Activated CD4-positive, alpha-beta T cell treated with anti-CD3 and anti-CD28 coated beads, Interleukin-2, amount 10 ng/mL, durations not matched to agents 7 days and 5 days (primary cell): ENCODE results near the gene APEX1. TPM values are rescaled to one million over a fixed set of nuclear protein-coding genes. Genes with fewer than 3 reads are reported as not detected.

Experiments used
- CTCF ChIA-PET: fragments of 350-600 bp; sonication (Branson Sonifier 250); formaldehyde crosslinking; loops from one replicate; lab custom pipeline; 2021; ENCODE audit warnings: antibody characterized with exemption; lab: Charles Lee
- POLR2A ChIA-PET: fragments of 350-600 bp; sonication (Branson Sonifier 250); formaldehyde crosslinking; loops from one replicate; lab custom pipeline; 2021; ENCODE audit warnings: antibody characterized with exemption; lab: Charles Lee
- DNase-seq: peaks from one replicate; pipeline ENCODE4 v3.0.0-alpha.2; 2020
- H3K27ac Mint-ChIP-seq: one replicate; pipeline ENCODE4 v1.8.0; 2021; ENCODE audit warnings: mild to moderate bottlenecking, moderate library complexity, mixed read lengths
- H3K27me3 Mint-ChIP-seq: one replicate; pipeline ENCODE4 v1.8.0; 2021; ENCODE audit warnings: mixed read lengths
- H3K36me3 Mint-ChIP-seq: one replicate; pipeline ENCODE4 v1.8.0; 2021; ENCODE audit warnings: low read depth, mixed read lengths
- H3K4me1 Mint-ChIP-seq: one replicate; pipeline ENCODE4 v1.8.0; 2021; ENCODE audit warnings: mixed read lengths
- H3K4me3 Mint-ChIP-seq: one replicate; pipeline ENCODE4 v1.8.0; 2021; ENCODE audit warnings: mild to moderate bottlenecking, moderate library complexity, mixed read lengths
- H3K9me3 Mint-ChIP-seq: one replicate; pipeline ENCODE4 v1.8.0; 2021; ENCODE audit warnings: mixed read lengths
- total RNA-seq, 2 experiments: library from RNA; stranded (reverse); gene quantifications; one replicate each; pipeline ENCODE4 v1.2.3, GENCODE V29; 2021

APEX1 gene
- total RNA-seq = 100 to 1,000 TPM; 131 to 144 TPM

DNA sequence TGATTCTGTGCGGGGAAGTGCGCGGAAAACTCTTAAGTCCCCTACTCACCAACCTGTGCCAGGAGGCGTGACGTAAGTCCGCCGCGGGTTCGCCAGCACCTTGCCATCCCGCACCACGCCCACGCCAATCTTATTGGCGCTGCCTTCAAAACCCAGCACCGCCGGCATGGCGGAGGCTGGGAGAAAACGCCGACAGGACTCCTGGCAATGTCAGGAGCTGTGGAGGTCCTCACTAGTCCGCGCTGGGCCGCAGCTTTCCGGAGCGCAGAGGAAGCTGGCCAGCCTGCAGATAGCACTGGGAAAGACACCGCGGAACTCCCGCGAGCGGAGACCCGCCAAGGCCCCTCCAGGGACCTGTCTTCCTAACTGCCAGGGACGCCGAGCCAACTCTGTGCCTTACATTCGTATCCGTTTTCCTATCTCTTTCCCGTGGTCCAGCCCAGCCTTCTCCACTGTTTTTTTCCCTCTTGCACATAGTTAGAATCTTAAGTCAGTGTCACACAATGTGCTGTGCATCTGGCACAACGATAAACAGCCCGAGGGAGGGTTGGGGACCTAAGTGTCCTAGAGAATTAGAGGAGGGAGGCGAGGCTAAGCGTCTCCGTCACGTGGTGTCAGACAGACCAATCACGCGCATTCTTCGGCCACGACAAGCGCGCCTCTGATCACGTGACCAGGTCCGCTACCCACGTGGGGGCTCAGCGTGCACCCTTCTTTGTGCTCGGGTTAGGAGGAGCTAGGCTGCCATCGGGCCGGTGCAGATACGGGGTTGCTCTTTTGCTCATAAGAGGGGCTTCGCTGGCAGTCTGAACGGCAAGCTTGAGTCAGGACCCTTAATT, at the start of gene APEX1, which contains the start of gene OSGEP:
Gene APEX1 (plus strand): TSS at position 711 of the 839 bp plus-strand sequence. CDS start 420 bp downstream, outside the sequence.
Gene OSGEP (minus strand): TSS at position 297 of the 839 bp plus-strand sequence. CDS start 129 bp downstream, at position 168.
- Mint-ChIP-seq H3K4me3 (peak within 1 kb of the TSS; percentile 3), H3K27ac (no peak within 1 kb of the TSS), H3K4me1 (peaks cover 24% of the 10 kb centered on the region), H3K36me3 (peaks cover 33% of the 10 kb centered on the region), H3K27me3 (no peaks in the 10 kb centered on the region), H3K9me3 (no peaks in the 10 kb centered on the region)
- POLR2A ChIA-PET = interaction anchor here (0.5 to 2.1 kb wide), 4 partner anchors 15 to 112 kb away, joined by 3 to 10 read pairs (median 4); partner anchors contain the start of genes PARP2 and TEP1
- CTCF ChIA-PET = interaction anchor here (0.9 to 1.9 kb wide), 6 partner anchors 13 to 112 kb away, joined by 3 to 9 read pairs (median 4); partner anchors contain the start of gene PARP2
- peak; percentile 99 for DNase-seq

DNA sequence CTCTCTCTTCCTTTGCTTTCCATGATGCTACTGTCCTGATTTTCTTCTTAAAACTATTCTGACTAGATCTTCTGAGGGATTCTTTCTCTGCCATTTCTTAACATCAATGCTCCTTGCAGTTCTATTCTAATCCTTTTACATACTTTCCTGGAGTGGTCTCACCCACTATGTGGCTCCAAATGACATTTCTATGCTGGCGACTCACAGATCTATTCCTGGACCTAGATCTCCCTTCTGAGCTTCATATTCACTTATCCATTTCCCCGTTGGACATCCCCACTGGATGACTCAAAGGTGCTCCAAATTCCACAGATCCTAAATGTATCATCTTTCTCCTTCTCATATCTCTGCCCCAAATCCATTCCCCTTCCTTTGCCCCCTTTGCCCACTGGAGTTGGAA, 45.8 kb upstream of the APEX1 start:
- no peak overlapping the region for H3K4me3 Mint-ChIP-seq
- peaks cover 35% of the 10 kb centered on the region for H3K36me3 Mint-ChIP-seq

DNA sequence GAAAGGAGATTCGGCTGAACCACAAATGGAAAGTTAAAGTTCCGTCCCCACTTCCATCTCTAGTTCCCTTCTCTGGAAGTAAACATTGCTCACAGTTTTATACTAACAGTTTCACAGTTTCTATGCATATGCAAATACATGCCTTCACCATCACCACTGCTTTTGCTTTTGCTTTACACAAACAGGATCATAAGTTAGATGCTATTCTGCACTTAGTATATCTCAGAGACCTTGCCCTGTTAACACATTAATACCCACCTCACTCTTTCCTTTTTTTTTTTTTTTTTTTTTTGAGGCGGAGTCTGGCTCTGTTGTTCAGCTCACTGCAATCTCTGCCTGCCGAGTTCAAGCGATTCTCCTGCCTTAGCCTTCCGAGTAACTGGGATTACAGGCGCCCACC, 42.6 kb upstream of the APEX1 start:
- Mint-ChIP-seq H3K4me1 (peaks cover 45% of the 10 kb centered on the region), H3K9me3 (no peaks in the 10 kb centered on the region), H3K36me3 (peaks cover 11% of the 10 kb centered on the region), H3K27me3 (no peaks in the 10 kb centered on the region), H3K27ac (peak overlapping the region; percentile 92), H3K4me3 (peak overlapping the region; percentile 94)
- peak; percentile 16 for DNase-seq
- ChIA-PET POLR2A (interaction anchor here (2.2 kb wide), 1 partner anchor 69 kb away, joined by 9 read pairs; the partner anchor contains the start of gene PARP2), CTCF (interaction anchor here (1.4 to 1.5 kb wide), 2 partner anchors 10 to 15 kb away, joined by 3 to 6 read pairs; no protein-coding TSS in a partner anchor)

More for the DNA sequence above, 45.8 kb upstream of the APEX1 start:
- no peaks in the 10 kb centered on the region for H3K9me3 Mint-ChIP-seq
- H3K27me3 Mint-ChIP-seq = no peaks in the 10 kb centered on the region
- H3K4me1 Mint-ChIP-seq = peaks cover 45% of the 10 kb centered on the region
- no peak overlapping the region for H3K27ac Mint-ChIP-seq
- ChIA-PET POLR2A (no interaction called here), CTCF (interaction anchor here (0.6 to 1.2 kb wide), 3 partner anchors 8 to 68 kb away, joined by 3 to 4 read pairs (median 3); no protein-coding TSS in a partner anchor)
- DNase-seq = no peak

DNA sequence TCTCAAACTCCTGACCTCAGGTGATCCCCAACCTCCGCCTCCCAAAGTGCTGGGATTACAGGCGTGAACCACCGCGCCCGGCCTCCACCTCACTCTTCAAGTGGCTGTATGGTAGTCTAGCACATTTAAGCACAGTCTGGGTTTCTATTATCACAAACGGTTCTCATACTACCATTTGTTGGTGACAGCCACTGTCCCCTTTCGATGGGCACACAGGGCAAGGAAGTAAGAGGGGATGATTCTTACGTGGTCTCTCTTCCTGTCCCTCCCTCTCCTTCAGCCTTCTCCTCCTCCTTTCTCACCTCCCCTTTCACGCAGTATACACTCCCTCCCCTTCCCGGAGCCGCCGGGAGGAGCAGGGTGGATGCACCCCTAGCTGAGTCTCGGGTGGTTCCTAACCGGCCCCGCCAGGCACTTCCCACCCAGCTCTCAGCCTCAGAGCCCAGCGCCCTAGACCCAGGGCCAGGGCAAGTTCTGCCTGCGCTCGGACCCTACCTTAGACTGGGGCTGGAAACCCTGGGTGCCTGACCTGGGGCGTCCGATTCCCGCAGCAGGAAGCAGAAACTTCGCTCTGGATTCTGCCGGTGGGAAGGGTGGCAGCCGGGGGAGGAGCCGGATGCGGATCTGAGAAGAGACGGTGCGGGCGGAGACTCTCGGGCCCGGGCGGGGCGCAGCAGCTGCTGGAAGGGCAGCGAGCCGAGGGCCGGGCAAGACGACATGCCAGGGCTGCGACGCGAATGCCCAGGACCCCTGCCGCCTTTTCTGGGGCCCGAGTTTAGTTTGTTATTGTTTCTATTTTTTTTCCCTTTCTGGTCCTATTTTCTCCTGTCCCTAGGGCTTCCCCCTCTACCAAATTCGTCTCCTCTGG, 41.9 kb upstream of the APEX1 start, which contains the start of gene TEP1:
Gene TEP1 (minus strand): TSS at position 626 of the 868 bp plus-strand sequence. CDS start 5,062 bp downstream, outside the sequence.
- peak; percentile 78 for DNase-seq
- Mint-ChIP-seq H3K4me3 (peak within 1 kb of the TSS; percentile 94), H3K9me3 (no peaks in the 10 kb centered on the region), H3K36me3 (peaks cover 4% of the 10 kb centered on the region), H3K27ac (peak within 1 kb of the TSS; percentile 92), H3K4me1 (peaks cover 47% of the 10 kb centered on the region), H3K27me3 (no peaks in the 10 kb centered on the region)
- POLR2A ChIA-PET = interaction anchor here (0.6 to 2.2 kb wide), 2 partner anchors 42 to 70 kb away, joined by 3 to 9 read pairs; partner anchors contain the start of genes APEX1, OSGEP and PARP2
- CTCF ChIA-PET = interaction anchor here (1.1 to 1.5 kb wide), 3 partner anchors 10 to 14 kb away, joined by 3 to 6 read pairs (median 3); no protein-coding TSS in a partner anchor

DNA sequence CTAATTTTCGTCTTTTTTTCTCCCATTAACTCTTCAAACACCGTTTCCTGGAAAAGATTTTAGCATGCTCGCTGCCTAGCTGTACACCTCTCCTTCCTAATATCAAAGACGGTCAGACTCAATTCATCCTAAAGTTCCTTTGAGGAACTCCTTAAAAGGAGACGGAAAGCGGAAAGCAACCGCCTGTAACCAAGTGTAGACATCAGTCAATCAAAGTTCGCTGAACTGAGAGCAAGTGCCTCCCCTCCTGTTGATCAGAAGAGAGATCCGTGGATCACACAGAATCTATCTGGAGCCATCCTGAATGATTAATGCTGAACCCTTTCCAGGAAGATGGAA, 41.3 kb upstream of the APEX1 start:
- Mint-ChIP-seq H3K27me3 (no peaks in the 10 kb centered on the region), H3K9me3 (no peaks in the 10 kb centered on the region), H3K4me1 (peaks cover 44% of the 10 kb centered on the region), H3K27ac (peak overlapping the region; percentile 92), H3K4me3 (peak overlapping the region; percentile 94), H3K36me3 (peaks cover 2% of the 10 kb centered on the region)
- CTCF ChIA-PET = interaction anchor here (1.1 to 1.5 kb wide), 5 partner anchors 9 to 194 kb away, joined by 3 to 6 read pairs (median 3); no protein-coding TSS in a partner anchor
- POLR2A ChIA-PET = interaction anchor here (2.2 kb wide), 1 partner anchor 71 kb away, joined by 9 read pairs; the partner anchor contains the start of gene PARP2
- peak; percentile 57 for DNase-seq

DNA sequence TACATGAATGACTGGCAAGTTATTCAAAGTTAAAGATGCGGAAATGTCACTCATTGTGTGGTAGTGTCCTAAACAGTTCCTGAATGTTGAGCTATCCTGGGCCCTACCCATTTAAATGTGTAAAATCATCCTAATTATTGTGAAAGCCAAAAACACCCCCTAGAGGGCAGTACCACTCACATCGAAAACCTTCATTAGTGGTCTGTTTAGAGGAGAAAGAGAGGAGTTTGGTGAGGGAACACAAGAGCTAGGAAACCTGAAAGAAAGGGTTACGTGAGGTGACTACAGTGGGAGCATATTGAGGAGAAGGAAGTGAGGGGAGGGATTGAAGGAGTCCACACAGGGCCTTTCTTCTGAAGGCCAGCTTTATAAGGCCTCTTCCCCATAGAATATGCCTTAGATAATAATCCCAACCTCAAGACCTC, 39.2 kb upstream of the APEX1 start:
- H3K27me3 Mint-ChIP-seq = no peaks in the 10 kb centered on the region
- H3K36me3 Mint-ChIP-seq = no peaks in the 10 kb centered on the region
- DNase-seq = peak; percentile 60
- H3K4me1 Mint-ChIP-seq = peaks cover 36% of the 10 kb centered on the region
- no peaks in the 10 kb centered on the region for H3K9me3 Mint-ChIP-seq
- peak overlapping the region; percentile 54 for H3K27ac Mint-ChIP-seq
- POLR2A ChIA-PET = interaction anchor here (0.7 to 1.0 kb wide), 4 partner anchors 44 to 72 kb away, joined by 3 to 8 read pairs (median 6); partner anchors contain the start of gene PARP2
- no peak overlapping the region for H3K4me3 Mint-ChIP-seq
- CTCF ChIA-PET = interaction anchor here (0.6 to 2.2 kb wide), 24 partner anchors 9 to 458 kb away, joined by 3 to 10 read pairs (median 4); partner anchors contain the start of genes APEX1, KLHL33, OSGEP and PARP2

DNA sequence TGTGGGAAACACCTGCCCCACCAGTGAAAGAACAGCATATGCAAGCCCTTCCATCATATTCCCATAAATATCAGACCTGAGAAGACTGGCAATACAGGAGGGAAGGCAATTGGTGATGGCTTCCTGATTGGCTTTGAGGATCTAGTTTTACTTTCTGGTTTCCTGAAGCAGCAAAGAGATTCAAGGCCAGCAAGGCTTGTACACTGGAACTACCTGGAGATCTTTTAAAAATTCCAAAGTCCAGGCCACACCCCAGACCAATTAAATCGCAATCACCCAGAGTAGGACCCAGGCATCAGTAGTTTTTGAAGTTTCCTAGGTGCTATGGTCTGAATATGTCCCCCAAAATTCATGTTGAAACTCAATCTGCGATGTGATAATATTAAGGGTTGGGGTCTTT, 38.8 kb upstream of the APEX1 start:
- Mint-ChIP-seq H3K27me3 (no peaks in the 10 kb centered on the region), H3K4me3 (no peak overlapping the region), H3K36me3 (no peaks in the 10 kb centered on the region), H3K9me3 (no peaks in the 10 kb centered on the region), H3K27ac (no peak overlapping the region), H3K4me1 (peaks cover 31% of the 10 kb centered on the region)
- POLR2A ChIA-PET = interaction anchor here (0.7 to 1.0 kb wide), 4 partner anchors 44 to 73 kb away, joined by 3 to 8 read pairs (median 6); partner anchors contain the start of gene PARP2
- CTCF ChIA-PET = interaction anchor here (0.6 to 2.2 kb wide), 18 partner anchors 8 to 197 kb away, joined by 3 to 10 read pairs (median 5); partner anchors contain the start of genes APEX1, KLHL33, OSGEP and PARP2
- DNase-seq = no peak

DNA sequence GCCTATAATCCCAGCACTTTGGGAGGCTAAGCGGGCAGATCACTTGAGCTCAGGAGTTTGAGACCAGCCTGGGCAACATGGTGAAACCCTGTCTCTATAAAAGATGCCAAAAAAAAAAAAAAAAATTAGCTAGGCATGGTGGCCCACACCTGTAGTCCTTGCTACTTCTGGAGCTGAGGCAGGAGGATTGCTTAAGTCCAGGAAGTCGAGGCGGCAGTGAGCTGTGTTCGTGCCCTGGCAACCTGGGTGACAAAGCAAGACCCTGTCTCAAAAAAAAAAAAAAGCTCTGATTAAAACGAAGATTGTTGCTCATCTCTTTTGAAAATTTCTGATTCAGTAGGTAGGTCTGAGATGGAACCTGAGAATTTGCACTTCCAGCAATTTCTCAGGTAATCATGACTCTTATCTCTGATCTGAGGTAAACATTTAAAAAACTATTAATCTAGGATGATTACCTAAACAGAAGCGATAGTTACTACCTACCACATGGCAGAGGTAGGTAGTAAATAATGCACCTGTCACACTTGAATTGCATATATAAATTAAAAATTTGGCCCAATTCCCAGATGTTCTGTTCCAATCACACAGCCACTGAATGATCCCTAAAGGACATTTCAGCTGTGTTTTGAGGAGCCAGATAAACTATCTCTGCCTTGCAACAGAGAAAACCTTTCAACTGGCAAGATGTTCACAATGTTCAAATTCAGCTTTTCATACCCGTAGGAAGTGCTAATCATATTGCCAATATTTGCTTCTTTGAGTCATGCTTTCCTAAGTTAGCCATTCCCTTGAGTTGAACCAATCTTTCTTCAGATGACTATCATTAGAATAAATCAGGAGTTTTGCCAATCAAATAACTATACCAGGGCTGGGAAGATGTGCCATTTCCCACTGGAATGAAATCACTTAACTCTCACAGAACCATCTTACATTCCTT, 37.5 kb upstream of the APEX1 start:
- no peak overlapping the region for H3K4me3 Mint-ChIP-seq
- H3K36me3 Mint-ChIP-seq = no peaks in the 10 kb centered on the region
- H3K27ac Mint-ChIP-seq = no peak overlapping the region
- ChIA-PET CTCF (interaction anchor here (0.5 to 1.3 kb wide), 5 partner anchors 11 to 893 kb away, joined by 3 to 4 read pairs (median 3); no protein-coding TSS in a partner anchor), POLR2A (interaction anchor here (0.6 kb wide), 4 partner anchors 16 to 187 kb away, joined by 3 to 5 read pairs (median 3); partner anchors contain the start of gene PARP2)
- no peaks in the 10 kb centered on the region for H3K9me3 Mint-ChIP-seq
- DNase-seq = no peak
- H3K27me3 Mint-ChIP-seq = no peaks in the 10 kb centered on the region
- peaks cover 23% of the 10 kb centered on the region for H3K4me1 Mint-ChIP-seq

DNA sequence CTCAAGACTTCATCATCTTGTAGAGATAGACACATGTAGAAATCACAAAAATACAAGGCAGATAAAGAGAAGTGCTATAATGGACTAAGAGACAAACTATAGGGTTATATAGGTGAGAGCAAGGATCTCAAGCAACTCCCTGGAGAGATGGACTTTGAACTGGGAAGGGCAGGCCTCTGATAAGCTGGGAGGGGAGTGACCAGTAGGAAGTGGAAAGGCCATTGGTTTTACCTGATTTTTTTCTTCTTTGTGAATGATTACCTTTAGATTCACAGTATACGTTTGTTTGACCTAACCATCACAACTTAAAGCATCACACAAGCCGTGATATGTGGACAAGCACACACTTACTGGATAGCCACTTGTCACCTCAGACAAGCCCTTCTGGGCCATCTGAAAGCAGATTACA, 36.5 kb upstream of the APEX1 start:
- Mint-ChIP-seq H3K27ac (no peak overlapping the region), H3K27me3 (no peaks in the 10 kb centered on the region), H3K4me3 (no peak overlapping the region), H3K4me1 (peaks cover 23% of the 10 kb centered on the region), H3K36me3 (no peaks in the 10 kb centered on the region), H3K9me3 (no peaks in the 10 kb centered on the region)
- ChIA-PET CTCF (interaction anchor here (1.3 kb wide), 1 partner anchor 25 kb away, joined by 3 read pairs; no protein-coding TSS in a partner anchor), POLR2A (no interaction called here)
- no peak for DNase-seq

DNA sequence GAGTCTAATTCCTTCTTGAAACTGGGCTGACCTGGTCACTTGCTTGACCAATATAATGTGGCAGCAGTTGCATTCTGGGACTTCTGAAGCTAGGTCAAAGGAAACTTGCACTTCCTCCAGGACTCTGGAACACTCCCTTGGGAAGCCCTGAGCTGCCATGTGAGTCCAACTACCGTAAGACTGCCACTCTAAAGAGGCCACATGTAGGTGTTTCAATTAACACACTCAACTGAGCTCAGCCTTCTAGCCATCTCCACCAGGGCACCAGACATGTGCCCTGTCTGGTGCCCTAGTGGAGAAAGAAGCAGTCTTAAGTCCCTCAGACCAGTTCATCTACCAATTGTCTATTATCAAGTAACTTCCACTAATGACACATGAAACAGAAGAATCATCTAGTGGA, 35.6 kb upstream of the APEX1 start:
- POLR2A ChIA-PET = no interaction called here
- Mint-ChIP-seq H3K27me3 (no peaks in the 10 kb centered on the region), H3K9me3 (no peaks in the 10 kb centered on the region), H3K27ac (no peak overlapping the region), H3K36me3 (no peaks in the 10 kb centered on the region), H3K4me1 (peaks cover 15% of the 10 kb centered on the region), H3K4me3 (no peak overlapping the region)
- no peak for DNase-seq
- CTCF ChIA-PET = interaction anchor here (1.1 to 1.3 kb wide), 2 partner anchors 9 to 24 kb away, joined by 3 read pairs; no protein-coding TSS in a partner anchor
